Hepatocyte (in vitro differentiated cells): ENCODE measurements around the gene KIF20B.
A peak's percentile ranks its signal among the peaks of the same experiment; 100 is the strongest.

ENCODE experiments used
- CTCF ChIP-seq: fragments of 200-600 bp; sonication (generic); IDR thresholded peaks from 2 replicates; pipeline ENCODE4 v1.5.1; 2016; ENCODE audit warnings: antibody characterized with exemption, mild to moderate bottlenecking; ENCODE audit not compliant: poor library complexity
- EZH2 ChIP-seq: fragments of 200-600 bp; sonication (generic); IDR thresholded peaks from 2 replicates; pipeline ENCODE4 v1.6.1; 2016; ENCODE audit warnings: antibody characterized with exemption, mild to moderate bottlenecking, borderline replicate concordance

- TF ChIP-seq CTCF: peak; percentile 88
- TF ChIP-seq EZH2: no peak
Measured at GRCh38 chr10:89793649-89794254, 92.4 kb downstream of the KIF20B start.
